ENCODE data around the gene CEP41. TPM values are rescaled to one million over a fixed set of nuclear protein-coding genes. Genes with fewer than 3 reads are reported as not detected.

Gene CEP41
- total RNA-seq, 2 donors from 2014 or later: 11.4 to 13.0 TPM

DNA sequence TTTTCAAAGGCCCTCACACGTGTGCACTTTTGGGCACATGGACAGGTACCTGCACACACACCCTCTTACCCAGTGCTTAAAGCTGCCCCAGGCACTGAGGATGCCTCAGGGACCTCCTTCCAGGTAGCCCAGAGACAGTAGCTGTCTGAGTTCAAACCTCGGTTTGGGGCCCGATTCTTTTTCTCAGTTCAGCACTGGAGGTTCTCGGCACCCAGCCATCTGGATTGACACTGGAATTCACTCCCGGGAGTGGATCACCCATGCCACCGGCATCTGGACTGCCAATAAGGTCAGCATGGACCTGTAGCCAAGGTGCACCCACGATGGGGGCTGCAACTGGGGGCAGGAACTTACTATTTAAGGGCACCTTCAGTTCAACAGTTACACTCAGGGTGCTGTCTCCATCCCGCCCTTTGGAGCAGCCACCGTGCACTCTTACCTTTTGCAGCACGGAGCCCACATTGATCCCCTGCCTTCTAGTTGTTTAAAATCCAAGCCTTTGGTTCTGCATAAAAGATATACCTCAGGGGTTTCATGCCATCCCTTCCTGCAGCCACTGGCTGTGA is 78.5 kb downstream of the CEP41 start:
- Histone ChIP-seq H3K4me1 (ENCODE audit: control insufficient read depth, insufficient read depth, low read length) (no peaks in the 10 kb centered on the region), H3K9me3 (ENCODE audit: control insufficient read depth, low read length) (no peaks in the 10 kb centered on the region), H3K27ac (ENCODE audit: low read depth, low read length) (no peak overlapping the region), H3K36me3 (ENCODE audit: control insufficient read depth, insufficient read depth, low read length) (no peaks in the 10 kb centered on the region), H3K9ac (ENCODE audit: extremely low read depth, low read length, poor library complexity, severe bottlenecking) (no peak overlapping the region), H3K4me3 (ENCODE audit: low read length) (no peak overlapping the region), H3K27me3 (ENCODE audit: control insufficient read depth, insufficient read depth, low read length, poor library complexity, severe bottlenecking) (no peaks in the 10 kb centered on the region)
- H3K4me3 Mint-ChIP-seq: no peak overlapping the region
- H3K36me3 Mint-ChIP-seq (ENCODE audit: low read depth): no peaks in the 10 kb centered on the region
- DNase-seq: no peak
- peaks cover 4% of the 10 kb centered on the region for H3K27me3 Mint-ChIP-seq (ENCODE audit: insufficient read depth)
- TF ChIP-seq, protein P1, sequence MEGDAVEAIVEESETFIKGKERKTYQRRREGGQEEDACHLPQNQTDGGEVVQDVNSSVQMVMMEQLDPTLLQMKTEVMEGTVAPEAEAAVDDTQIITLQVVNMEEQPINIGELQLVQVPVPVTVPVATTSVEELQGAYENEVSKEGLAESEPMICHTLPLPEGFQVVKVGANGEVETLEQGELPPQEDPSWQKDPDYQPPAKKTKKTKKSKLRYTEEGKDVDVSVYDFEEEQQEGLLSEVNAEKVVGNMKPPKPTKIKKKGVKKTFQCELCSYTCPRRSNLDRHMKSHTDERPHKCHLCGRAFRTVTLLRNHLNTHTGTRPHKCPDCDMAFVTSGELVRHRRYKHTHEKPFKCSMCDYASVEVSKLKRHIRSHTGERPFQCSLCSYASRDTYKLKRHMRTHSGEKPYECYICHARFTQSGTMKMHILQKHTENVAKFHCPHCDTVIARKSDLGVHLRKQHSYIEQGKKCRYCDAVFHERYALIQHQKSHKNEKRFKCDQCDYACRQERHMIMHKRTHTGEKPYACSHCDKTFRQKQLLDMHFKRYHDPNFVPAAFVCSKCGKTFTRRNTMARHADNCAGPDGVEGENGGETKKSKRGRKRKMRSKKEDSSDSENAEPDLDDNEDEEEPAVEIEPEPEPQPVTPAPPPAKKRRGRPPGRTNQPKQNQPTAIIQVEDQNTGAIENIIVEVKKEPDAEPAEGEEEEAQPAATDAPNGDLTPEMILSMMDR (conservative IDR thresholded peaks at IDR 0.05): no peak
- WGBS, 2 experiments (ENCODE audit: insufficient coverage in 1 of 2, insufficient read length in 1 of 2): 89 to 92% methylated on average over 9 to 10 of the region's 10 CpGs
- H3K9me3 Mint-ChIP-seq: peaks cover 8% of the 10 kb centered on the region
- H3K27ac Mint-ChIP-seq: no peak overlapping the region
- peaks cover 4% of the 10 kb centered on the region for H3K4me1 Mint-ChIP-seq

GRCh38 chr7:130361681-130362080 is 79.1 kb downstream of the CEP41 start:
- H3K36me3 Mint-ChIP-seq (ENCODE audit: low read depth): no peaks in the 10 kb centered on the region
- H3K9me3 ChIP-seq (ENCODE audit: control insufficient read depth, low read length): no peaks in the 10 kb centered on the region
- WGBS, 2 experiments (ENCODE audit: insufficient coverage in 1 of 2, insufficient read length in 1 of 2): 92 to 97% methylated on average over 7 of the region's 7 CpGs
- no peak overlapping the region for H3K4me3 Mint-ChIP-seq
- peaks cover 6% of the 10 kb centered on the region for H3K4me1 Mint-ChIP-seq
- no peak overlapping the region for H3K9ac ChIP-seq (ENCODE audit: extremely low read depth, low read length, poor library complexity, severe bottlenecking)
- peaks cover 4% of the 10 kb centered on the region for H3K27me3 Mint-ChIP-seq (ENCODE audit: insufficient read depth)
- H3K27ac ChIP-seq (ENCODE audit: low read depth, low read length): no peak overlapping the region
- peaks cover 8% of the 10 kb centered on the region for H3K9me3 Mint-ChIP-seq
- H3K4me3 ChIP-seq (ENCODE audit: low read length): no peak overlapping the region
- no peaks in the 10 kb centered on the region for H3K4me1 ChIP-seq (ENCODE audit: control insufficient read depth, insufficient read depth, low read length)
- TF ChIP-seq, protein P1 (conservative IDR thresholded peaks at IDR 0.05): no peak
- no peak for DNase-seq
- H3K27me3 ChIP-seq (ENCODE audit: control insufficient read depth, insufficient read depth, low read length, poor library complexity, severe bottlenecking): no peaks in the 10 kb centered on the region
- no peak overlapping the region for H3K27ac Mint-ChIP-seq
- no peaks in the 10 kb centered on the region for H3K36me3 ChIP-seq (ENCODE audit: control insufficient read depth, insufficient read depth, low read length)

- WGBS, 2 experiments (ENCODE audit: insufficient coverage in 1 of 2, insufficient read length in 1 of 2): 67 to 86% methylated on average over 1 to 3 of the region's 3 CpGs
- no peak overlapping the region for H3K4me3 Mint-ChIP-seq
- Histone ChIP-seq H3K9ac (ENCODE audit: extremely low read depth, low read length, poor library complexity, severe bottlenecking) (no peak overlapping the region), H3K27me3 (ENCODE audit: control insufficient read depth, insufficient read depth, low read length, poor library complexity, severe bottlenecking) (no peaks in the 10 kb centered on the region), H3K9me3 (ENCODE audit: control insufficient read depth, low read length) (no peaks in the 10 kb centered on the region), H3K4me1 (ENCODE audit: control insufficient read depth, insufficient read depth, low read length) (no peaks in the 10 kb centered on the region), H3K36me3 (ENCODE audit: control insufficient read depth, insufficient read depth, low read length) (no peaks in the 10 kb centered on the region), H3K4me3 (ENCODE audit: low read length) (no peak overlapping the region), H3K27ac (ENCODE audit: low read depth, low read length) (no peak overlapping the region)
- TF ChIP-seq, protein P1 (conservative IDR thresholded peaks at IDR 0.05): no peak
- H3K36me3 Mint-ChIP-seq (ENCODE audit: low read depth): no peaks in the 10 kb centered on the region
- peaks cover 13% of the 10 kb centered on the region for H3K4me1 Mint-ChIP-seq
- no peak for DNase-seq
- peaks cover 8% of the 10 kb centered on the region for H3K9me3 Mint-ChIP-seq
- peaks cover 4% of the 10 kb centered on the region for H3K27me3 Mint-ChIP-seq (ENCODE audit: insufficient read depth)
- no peak overlapping the region for H3K27ac Mint-ChIP-seq
Measured at GRCh38 chr7:130360518-130360917, 80.3 kb downstream of the CEP41 start.

Data from endodermal cell (in vitro differentiated cells).